ENCODE results near the gene SLC36A3.

Gene SLC36A3

DNA sequence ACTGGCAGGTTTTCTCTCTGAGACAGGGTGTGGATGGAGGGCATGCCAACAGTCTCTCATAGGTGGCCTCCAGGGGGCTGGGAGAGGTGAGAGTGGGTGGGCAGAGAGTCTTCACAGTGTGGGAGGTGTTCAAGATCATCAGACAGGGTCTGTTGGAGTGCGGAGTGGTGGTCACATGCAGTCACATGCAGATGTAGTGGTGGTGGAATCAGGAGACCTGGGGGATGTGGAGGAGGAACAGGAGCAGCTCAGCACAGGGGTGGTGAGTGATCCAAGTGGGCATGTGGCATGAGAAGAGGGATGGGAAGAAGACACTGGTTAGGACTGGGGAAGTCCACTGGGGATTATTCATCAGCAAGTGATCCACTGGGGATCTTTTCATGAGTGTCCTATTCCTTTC is 44.8 kb downstream of the SLC36A3 start:
- Histone ChIP-seq H3K27ac (ENCODE audit: low read depth, low read length) (peak overlapping the region; percentile 84), H3K27me3 (ENCODE audit: insufficient read depth, low read length) (no peaks in the 10 kb centered on the region), H3K14ac (ENCODE audit: low read length) (peak overlapping the region; percentile 47), H2AFZ (ENCODE audit: insufficient read depth, low read length, poor library complexity) (no peak overlapping the region), H2BK120ac (ENCODE audit: insufficient read depth, low read length, poor library complexity) (peak overlapping the region; percentile 9), H3K9me3 (ENCODE audit: insufficient read depth, low read depth, low read length) (no peaks in the 10 kb centered on the region), H2AK5ac (ENCODE audit: low read length) (peak overlapping the region; percentile 16), H4K12ac (ENCODE audit: low read depth, low read length) (no peak overlapping the region), H3K4me3 (ENCODE audit: low read depth, low read length) (no peak overlapping the region), H2BK5ac (ENCODE audit: low read depth, low read length, poor library complexity) (no peak overlapping the region), H4K91ac (ENCODE audit: low read depth, low read length) (peak overlapping the region; percentile 44), H3K79me1 (ENCODE audit: low read length) (peaks cover 22% of the 10 kb centered on the region), H3K23ac (ENCODE audit: low read length) (no peak overlapping the region), H3K18ac (ENCODE audit: low read length) (peak overlapping the region; percentile 24), H3K79me2 (ENCODE audit: control insufficient read depth, insufficient read depth, low read length, poor library complexity) (peaks cover 3% of the 10 kb centered on the region), H3K36me3 (ENCODE audit: control insufficient read depth in 1 of 2, insufficient read depth in 2 of 2, low read length in 2 of 2) (peaks cover 4% of the 10 kb centered on the region in 2 experiments), H3K4ac (ENCODE audit: low read depth, low read length) (no peak overlapping the region), H3K4me1 (ENCODE audit: control insufficient read depth in 1 of 2, insufficient read depth in 2 of 2, low read length in 2 of 2) (peaks cover 24 to 25% of the 10 kb centered on the region in 2 experiments), H3K9ac (ENCODE audit: low read length) (no peak overlapping the region), H4K8ac (ENCODE audit: low read depth, low read length) (no peak overlapping the region), H2BK12ac (ENCODE audit: low read length) (peak overlapping the region; percentile 31), H3K4me2 (ENCODE audit: low read length) (no peak overlapping the region)
- no peak for DNase-seq
- no CpG with 5 or more reads among the region's 1 CpG for WGBS (ENCODE audit: extremely low coverage, insufficient coverage, insufficient read length)

DNA sequence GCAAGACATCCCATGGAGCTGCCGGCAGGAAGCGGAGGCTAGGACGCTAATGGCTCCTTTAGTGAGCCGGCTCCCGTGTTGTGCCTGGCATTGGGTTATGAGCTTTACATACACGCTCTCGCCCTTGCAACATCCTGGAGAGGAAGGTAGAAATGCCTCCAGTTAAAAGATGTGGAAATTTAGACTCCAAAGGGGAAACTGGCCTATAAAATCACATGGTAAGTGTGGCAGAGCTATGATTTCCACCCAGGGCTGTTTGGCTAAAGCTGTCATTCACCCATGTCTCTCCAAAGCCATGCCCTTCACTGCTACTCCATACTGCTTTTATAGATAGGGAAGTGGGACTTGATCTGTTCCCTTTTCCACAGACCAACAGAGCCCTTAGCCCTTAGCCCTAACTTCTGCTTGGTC is 45.4 kb downstream of the SLC36A3 start:
- peak overlapping the region; percentile 73 for H2BK5ac ChIP-seq (ENCODE audit: low read depth, low read length, poor library complexity)
- H3K9me3 ChIP-seq (ENCODE audit: insufficient read depth, low read depth, low read length): no peaks in the 10 kb centered on the region
- H3K79me2 ChIP-seq (ENCODE audit: control insufficient read depth, insufficient read depth, low read length, poor library complexity): peaks cover 3% of the 10 kb centered on the region
- H3K18ac ChIP-seq (ENCODE audit: low read length): peak overlapping the region; percentile 31
- peaks cover 28 to 29% of the 10 kb centered on the region in 2 experiments for H3K4me1 ChIP-seq (ENCODE audit: control insufficient read depth in 1 of 2, insufficient read depth in 2 of 2, low read length in 2 of 2)
- no peak overlapping the region for H4K12ac ChIP-seq (ENCODE audit: low read depth, low read length)
- H3K4ac ChIP-seq (ENCODE audit: low read depth, low read length): peak overlapping the region; percentile 39
- peaks cover 4% of the 10 kb centered on the region in 2 experiments for H3K36me3 ChIP-seq (ENCODE audit: control insufficient read depth in 1 of 2, insufficient read depth in 2 of 2, low read length in 2 of 2)
- peak overlapping the region; percentile 5 for H3K4me2 ChIP-seq (ENCODE audit: low read length)
- H3K23ac ChIP-seq (ENCODE audit: low read length): no peak overlapping the region
- peak overlapping the region; percentile 35 for H3K14ac ChIP-seq (ENCODE audit: low read length)
- H3K79me1 ChIP-seq (ENCODE audit: low read length): peaks cover 27% of the 10 kb centered on the region
- no peak for DNase-seq
- H2AK5ac ChIP-seq (ENCODE audit: low read length): no peak overlapping the region
- H3K27ac ChIP-seq (ENCODE audit: low read depth, low read length): peak overlapping the region; percentile 84
- H3K4me3 ChIP-seq (ENCODE audit: low read depth, low read length): no peak overlapping the region
- no peak overlapping the region for H2AFZ ChIP-seq (ENCODE audit: insufficient read depth, low read length, poor library complexity)
- no peaks in the 10 kb centered on the region for H3K27me3 ChIP-seq (ENCODE audit: insufficient read depth, low read length)
- no peak overlapping the region for H3K9ac ChIP-seq (ENCODE audit: low read length)
- no peak overlapping the region for H4K8ac ChIP-seq (ENCODE audit: low read depth, low read length)
- peak overlapping the region; percentile 44 for H4K91ac ChIP-seq (ENCODE audit: low read depth, low read length)
- peak overlapping the region; percentile 31 for H2BK12ac ChIP-seq (ENCODE audit: low read length)
- peak overlapping the region; percentile 20 for H2BK120ac ChIP-seq (ENCODE audit: insufficient read depth, low read length, poor library complexity)
- WGBS (ENCODE audit: extremely low coverage, insufficient coverage, insufficient read length): no CpG with 5 or more reads among the region's 7 CpGs

DNA sequence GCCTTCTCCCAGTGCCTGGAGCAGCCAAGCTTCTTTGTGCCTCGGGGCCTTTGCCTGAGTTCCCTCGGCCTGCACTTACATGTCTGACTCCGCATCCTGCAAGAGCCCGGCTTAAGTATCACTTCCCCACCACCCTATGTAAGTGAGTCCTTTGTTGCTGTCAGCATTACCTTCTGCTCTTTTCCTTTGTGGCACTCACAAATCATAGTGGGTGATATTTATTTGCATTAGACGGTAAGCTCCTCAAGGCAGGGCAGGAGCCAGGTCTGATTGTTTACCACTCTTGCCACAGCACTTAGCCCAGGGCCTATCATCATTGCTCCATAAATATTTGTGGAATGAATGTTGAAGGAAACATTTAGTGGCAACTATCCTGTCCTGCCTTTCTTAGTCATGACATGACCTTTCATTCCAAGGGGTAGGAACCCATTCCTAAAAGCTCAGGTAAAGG is 45.8 kb downstream of the SLC36A3 start:
- Histone ChIP-seq H3K27ac (ENCODE audit: low read depth, low read length) (peak overlapping the region; percentile 84), H2BK120ac (ENCODE audit: insufficient read depth, low read length, poor library complexity) (peak overlapping the region; percentile 16), H3K79me1 (ENCODE audit: low read length) (peaks cover 29% of the 10 kb centered on the region), H2BK5ac (ENCODE audit: low read depth, low read length, poor library complexity) (peak overlapping the region; percentile 39), H3K14ac (ENCODE audit: low read length) (peak overlapping the region; percentile 14), H3K9me3 (ENCODE audit: insufficient read depth, low read depth, low read length) (no peaks in the 10 kb centered on the region), H3K23ac (ENCODE audit: low read length) (no peak overlapping the region), H3K9ac (ENCODE audit: low read length) (no peak overlapping the region), H2BK12ac (ENCODE audit: low read length) (peak overlapping the region; percentile 39), H4K12ac (ENCODE audit: low read depth, low read length) (no peak overlapping the region), H3K4ac (ENCODE audit: low read depth, low read length) (peak overlapping the region; percentile 19), H3K27me3 (ENCODE audit: insufficient read depth, low read length) (no peaks in the 10 kb centered on the region), H2AK5ac (ENCODE audit: low read length) (no peak overlapping the region), H3K36me3 (ENCODE audit: control insufficient read depth in 1 of 2, insufficient read depth in 2 of 2, low read length in 2 of 2) (peaks cover 2 to 4% of the 10 kb centered on the region in 2 experiments), H3K4me3 (ENCODE audit: low read depth, low read length) (no peak overlapping the region), H3K18ac (ENCODE audit: low read length) (peak overlapping the region; percentile 0), H2AFZ (ENCODE audit: insufficient read depth, low read length, poor library complexity) (no peak overlapping the region), H4K8ac (ENCODE audit: low read depth, low read length) (peak overlapping the region; percentile 5), H4K91ac (ENCODE audit: low read depth, low read length) (peak overlapping the region; percentile 28), H3K79me2 (ENCODE audit: control insufficient read depth, insufficient read depth, low read length, poor library complexity) (peaks cover 5% of the 10 kb centered on the region), H3K4me1 (ENCODE audit: control insufficient read depth in 1 of 2, insufficient read depth in 2 of 2, low read length in 2 of 2) (peaks cover 28 to 29% of the 10 kb centered on the region in 2 experiments), H3K4me2 (ENCODE audit: low read length) (peak overlapping the region; percentile 33)
- DNase-seq: peak; percentile 91 to 97
- WGBS (ENCODE audit: extremely low coverage, insufficient coverage, insufficient read length): no CpG with 5 or more reads among the region's 5 CpGs

DNA sequence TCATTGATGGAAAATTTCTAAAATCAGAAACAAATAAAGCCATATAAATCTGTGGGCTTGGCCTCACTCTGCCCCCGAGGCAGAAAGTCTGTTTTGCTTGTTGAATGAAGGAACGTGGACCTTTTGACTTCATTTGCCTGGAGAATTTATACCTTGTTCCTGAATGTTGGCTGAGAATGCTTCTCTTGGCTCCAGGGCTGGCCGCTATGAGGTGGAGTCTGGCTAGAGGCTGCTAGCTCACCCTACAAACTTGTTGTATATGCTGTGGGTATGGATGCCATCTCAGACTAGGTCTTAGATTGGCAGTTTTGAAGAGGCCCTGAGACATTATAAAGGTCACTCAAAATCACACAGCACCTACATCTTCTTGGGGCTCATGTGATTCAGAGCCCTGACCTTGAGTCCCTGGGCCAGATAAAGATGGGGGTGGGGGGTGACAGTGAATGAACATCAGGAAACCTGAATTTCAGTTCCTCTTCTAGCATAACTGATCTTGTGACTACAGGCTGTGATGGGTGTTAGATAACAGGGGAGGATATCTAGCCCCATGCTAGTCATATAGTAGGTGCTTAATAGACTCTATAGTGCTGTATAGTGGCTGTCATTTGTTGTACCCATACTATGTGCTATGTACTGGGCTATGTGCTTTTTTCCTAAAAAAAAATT is 47.8 kb downstream of the SLC36A3 start:
- DNase-seq: peak; percentile 58 to 77
- Histone ChIP-seq H3K79me2 (ENCODE audit: control insufficient read depth, insufficient read depth, low read length, poor library complexity) (peaks cover 5% of the 10 kb centered on the region), H3K4me1 (ENCODE audit: control insufficient read depth in 1 of 2, insufficient read depth in 2 of 2, low read length in 2 of 2) (peaks cover 28 to 29% of the 10 kb centered on the region in 2 experiments), H4K8ac (ENCODE audit: low read depth, low read length) (no peak overlapping the region), H3K4me3 (ENCODE audit: low read depth, low read length) (no peak overlapping the region), H2AFZ (ENCODE audit: insufficient read depth, low read length, poor library complexity) (no peak overlapping the region), H3K14ac (ENCODE audit: low read length) (no peak overlapping the region), H4K91ac (ENCODE audit: low read depth, low read length) (no peak overlapping the region), H3K4me2 (ENCODE audit: low read length) (no peak overlapping the region), H3K27ac (ENCODE audit: low read depth, low read length) (no peak overlapping the region), H3K18ac (ENCODE audit: low read length) (no peak overlapping the region), H3K79me1 (ENCODE audit: low read length) (peaks cover 29% of the 10 kb centered on the region), H2BK5ac (ENCODE audit: low read depth, low read length, poor library complexity) (no peak overlapping the region), H3K9me3 (ENCODE audit: insufficient read depth, low read depth, low read length) (no peaks in the 10 kb centered on the region), H2BK12ac (ENCODE audit: low read length) (no peak overlapping the region), H3K36me3 (ENCODE audit: control insufficient read depth in 1 of 2, insufficient read depth in 2 of 2, low read length in 2 of 2) (peaks cover 0 to 2% of the 10 kb centered on the region in 2 experiments), H3K9ac (ENCODE audit: low read length) (no peak overlapping the region), H3K23ac (ENCODE audit: low read length) (no peak overlapping the region), H3K27me3 (ENCODE audit: insufficient read depth, low read length) (no peaks in the 10 kb centered on the region), H2AK5ac (ENCODE audit: low read length) (no peak overlapping the region), H3K4ac (ENCODE audit: low read depth, low read length) (no peak overlapping the region), H4K12ac (ENCODE audit: low read depth, low read length) (no peak overlapping the region), H2BK120ac (ENCODE audit: insufficient read depth, low read length, poor library complexity) (no peak overlapping the region)
- no CpG with 5 or more reads among the region's 3 CpGs for WGBS (ENCODE audit: extremely low coverage, insufficient coverage, insufficient read length)
